Fibroblast of lung (primary cell): ENCODE results near the gene TBC1D3K. TPM values are rescaled to one million over a fixed set of nuclear protein-coding genes. Genes with fewer than 3 reads are reported as not detected.
"Not testable (repeated sequence)": the region's sequence is repeated elsewhere in the genome, so short reads cannot be mapped to it uniquely, and the experiment has no call there.

ENCODE experiments used
- DNase-seq, 2 donors: peaks; one replicate each; pipeline versions ENCODE4 v3.0.0 to v3.0.0-alpha.2; 2010; ENCODE audit warnings: low read depth in 2 of 2
- H2AFZ ChIP-seq: 2 replicates; pipeline ENCODE4 v1.5.1; 2012; ENCODE audit warnings: low read length, control low read depth, inconsistent platforms
- H3K27ac ChIP-seq: 2 replicates; pipeline ENCODE4 v1.5.1; 2011; ENCODE audit warnings: low read length, control low read depth; ENCODE audit not compliant: insufficient read depth
- H3K27me3 ChIP-seq: 2 replicates; pipeline ENCODE4 v1.5.1; 2011; ENCODE audit warnings: mild to moderate bottlenecking, low read length; ENCODE audit not compliant: control insufficient read depth, insufficient read depth
- H3K36me3 ChIP-seq: 2 replicates; pipeline ENCODE4 v1.5.1; 2011; ENCODE audit warnings: low read length; ENCODE audit not compliant: control insufficient read depth, insufficient read depth
- H3K4me1 ChIP-seq: 2 replicates; pipeline ENCODE4 v1.5.1; 2011; ENCODE audit warnings: low read length; ENCODE audit not compliant: control insufficient read depth, insufficient read depth; ENCODE audit errors: extremely low read depth
- H3K4me2 ChIP-seq: 2 replicates; pipeline ENCODE4 v1.5.1; 2011; ENCODE audit warnings: low read length, control low read depth; ENCODE audit not compliant: insufficient read depth; ENCODE audit errors: extremely low read depth
- H3K4me3 ChIP-seq, 4 experiments: fragments of 200-600 bp in 1 of 4; sonication (generic) in 1 of 4; replicated peaks in 1 of 4; 2 replicates each; pipeline ENCODE4 v1.5.1; 2011 to 2016; ENCODE audit warnings: low read length in 4 of 4, low read depth in 3 of 4, mild to moderate bottlenecking in 3 of 4, control low read depth in 2 of 4, inconsistent platforms in 1 of 4, mixed read lengths in 1 of 4; ENCODE audit not compliant: insufficient read depth in 1 of 4; ENCODE audit errors: control extremely low read depth in 1 of 4
- H3K79me2 ChIP-seq: 2 replicates; pipeline ENCODE4 v1.5.1; 2012; ENCODE audit warnings: mild to moderate bottlenecking, low read length, inconsistent platforms; ENCODE audit not compliant: control insufficient read depth, insufficient read depth
- H3K9ac ChIP-seq: 2 replicates; pipeline ENCODE4 v1.5.1; 2011; ENCODE audit warnings: mild to moderate bottlenecking, low read length, control low read depth; ENCODE audit not compliant: insufficient read depth
- H3K9me3 ChIP-seq: 2 replicates; pipeline ENCODE4 v1.5.1; 2012; ENCODE audit warnings: low read depth, low read length; ENCODE audit not compliant: control insufficient read depth, insufficient read depth
- H4K20me1 ChIP-seq: 2 replicates; pipeline ENCODE4 v1.5.1; 2011; ENCODE audit warnings: low read length; ENCODE audit not compliant: control insufficient read depth, insufficient read depth; ENCODE audit errors: extremely low read depth
- CTCF ChIP-seq, 2 donors: IDR thresholded peaks in 1 of 2; conservative IDR thresholded peaks in 1 of 2; 1 replicate in 1 of 2; 2 replicates in 1 of 2; pipeline ENCODE4 v1.5.1; 2011 to 2012; ENCODE audit warnings: low read length in 2 of 2, control low read depth in 1 of 2, inconsistent platforms in 1 of 2, low read depth in 1 of 2, mild to moderate bottlenecking in 1 of 2
- EZH2 ChIP-seq: IDR thresholded peaks from 2 replicates; pipeline ENCODE4 v1.5.1; 2012; ENCODE audit warnings: low read length, control low read depth, mild to moderate bottlenecking; ENCODE audit errors: missing control alignments
- polyA minus RNA-seq: library from RNA; depleted of rRNA, polyadenylated mRNA; stranded (reverse); fragments of >200 nt; gene quantifications from 2 replicates; pipeline ENCODE4 v1.2.3, GENCODE V29; 2011; ENCODE audit warnings: low replicate concordance
- polyA plus RNA-seq, 2 donors: library from polyadenylated mRNA; depleted of rRNA in 1 of 2; stranded (reverse) in 1 of 2; unstranded in 1 of 2; fragments of >200 nt; gene quantifications; 2 replicates each; pipeline ENCODE4 v1.2.1, GENCODE V29; 2011 to 2012; ENCODE audit warnings: missing spikeins in 1 of 2
- total RNA-seq: library from RNA; depleted of rRNA; stranded (reverse); fragments of >200 nt; gene quantifications from 2 replicates; pipeline ENCODE4 v1.2.1, GENCODE V29; 2014

The TBC1D3K gene
- total RNA-seq (not detected in 2 replicates), polyA plus RNA-seq (not detected in 2 replicates), polyA minus RNA-seq (not detected in 2 replicates)
- polyA plus RNA-seq (2012): not detected in 2 replicates

DNA sequence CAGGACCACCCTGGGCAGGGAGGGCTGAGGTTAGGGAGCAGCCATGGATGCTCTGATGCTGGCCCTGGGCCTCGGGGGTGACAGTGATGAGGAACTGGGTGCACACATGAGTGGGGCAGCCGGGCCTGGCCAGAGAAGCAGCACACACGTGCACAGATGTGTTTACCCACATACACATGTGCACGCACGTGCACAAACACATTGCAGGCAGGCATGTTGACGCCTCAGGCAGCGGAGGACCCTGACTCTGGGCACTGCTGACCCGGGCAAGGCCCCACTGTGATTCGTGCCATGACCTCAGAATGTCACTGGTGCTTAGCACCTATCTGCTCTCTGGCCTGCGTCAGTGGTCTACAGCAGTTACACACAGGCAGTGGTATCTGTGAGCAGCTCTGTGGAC, at the start of gene TBC1D3K:
Gene TBC1D3K, plus strand, starts transcription at position 301 of the 400 bp plus-strand sequence. CDS start 1,585 bp downstream, outside the sequence.
- not testable (repeated sequence) for H3K9me3 ChIP-seq, H3K4me2 ChIP-seq, H3K79me2 ChIP-seq, H2AFZ ChIP-seq, H3K4me3 ChIP-seq, H3K36me3 ChIP-seq, H3K27me3 ChIP-seq, DNase-seq, H3K9ac ChIP-seq, H3K27ac ChIP-seq, H3K4me1 ChIP-seq, H4K20me1 ChIP-seq

- no peaks in the 10 kb centered on the region for H3K36me3 ChIP-seq
- no peak overlapping the region for H2AFZ ChIP-seq
- H3K79me2 ChIP-seq: no peaks in the 10 kb centered on the region
- no peak overlapping the region for H3K4me3 ChIP-seq
- no peak overlapping the region for H3K27ac ChIP-seq
- no peak for DNase-seq
- H3K4me2 ChIP-seq: no peak overlapping the region
- no peaks in the 10 kb centered on the region for H3K9me3 ChIP-seq
- no peak for TF ChIP-seq CTCF (conservative IDR thresholded peaks at IDR 0.05 in 1 of 2, IDR thresholded peaks at IDR 0.05 in 1 of 2; ENCODE audit: low read depth in 1 of 2, low read length in 2 of 2)
- TF ChIP-seq EZH2: no peak
- no peak overlapping the region for H3K9ac ChIP-seq
- H4K20me1 ChIP-seq: no peaks in the 10 kb centered on the region
- H3K27me3 ChIP-seq: no peaks in the 10 kb centered on the region
- H3K4me1 ChIP-seq: no peaks in the 10 kb centered on the region
These were observed 39.7 kb upstream of the TBC1D3K start for GRCh38 chr17:37884516-37884915.

DNA sequence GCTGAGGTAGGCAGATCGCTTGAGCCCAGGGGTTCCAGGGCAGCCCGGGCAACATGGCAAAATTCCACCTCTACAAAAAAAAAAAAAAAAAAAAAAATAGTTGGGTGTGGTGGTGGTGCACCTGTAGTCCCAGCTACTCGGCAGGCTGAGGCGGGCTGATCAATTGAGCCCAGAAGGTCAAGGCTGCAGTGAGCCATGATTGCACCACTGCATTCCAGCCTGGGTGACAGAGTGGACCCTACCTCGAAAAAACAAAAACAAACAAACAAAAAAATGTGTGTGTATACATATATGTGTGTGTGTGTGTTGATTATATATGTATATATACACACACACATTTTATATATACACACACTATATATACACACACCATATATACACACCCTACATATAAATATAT, 39.1 kb upstream of the TBC1D3K start:
- no peaks in the 10 kb centered on the region for H3K79me2 ChIP-seq
- TF ChIP-seq EZH2 (no peak), CTCF (conservative IDR thresholded peaks at IDR 0.05 in 1 of 2, IDR thresholded peaks at IDR 0.05 in 1 of 2; ENCODE audit: low read depth in 1 of 2, low read length in 2 of 2) (no peak)
- H3K4me3 ChIP-seq: no peak overlapping the region
- H3K9ac ChIP-seq: no peak overlapping the region
- no peaks in the 10 kb centered on the region for H4K20me1 ChIP-seq
- no peak for DNase-seq
- no peaks in the 10 kb centered on the region for H3K4me1 ChIP-seq
- H3K27ac ChIP-seq: no peak overlapping the region
- no peaks in the 10 kb centered on the region for H3K36me3 ChIP-seq
- H3K9me3 ChIP-seq: no peaks in the 10 kb centered on the region
- H3K27me3 ChIP-seq: no peaks in the 10 kb centered on the region
- no peak overlapping the region for H3K4me2 ChIP-seq
- no peak overlapping the region for H2AFZ ChIP-seq
